ENCODE measurements around the gene FHL2.

Gene FHL2

GRCh38 chr2:105379741-105380186 lies 19.1 kb downstream of the FHL2 start:
- no peak for DNase-seq (ENCODE audit: low read depth in 2 of 2)

- DNase-seq (ENCODE audit: low read depth in 2 of 2): no peak
Observed at GRCh38 chr2:105378921-105379383, 19.9 kb downstream of the FHL2 start.

GRCh38 chr2:105378276-105378840 lies 20.5 kb downstream of the FHL2 start:
- DNase-seq (ENCODE audit: low read depth in 2 of 2): no peak

- DNase-seq (ENCODE audit: low read depth in 2 of 2): no peak
Observed at GRCh38 chr2:105377871-105378270, 21.0 kb downstream of the FHL2 start.

GRCh38 chr2:105376789-105377240 lies 22.0 kb downstream of the FHL2 start:
- no peak for DNase-seq (ENCODE audit: low read depth in 2 of 2)

GRCh38 chr2:105376010-105376409 lies 22.8 kb downstream of the FHL2 start:
- no peak for DNase-seq (ENCODE audit: low read depth in 2 of 2)

- DNase-seq (ENCODE audit: low read depth in 2 of 2): no peak
Observed at GRCh38 chr2:105375001-105375561, 23.8 kb downstream of the FHL2 start.

GRCh38 chr2:105373895-105374401 lies 24.9 kb downstream of the FHL2 start:
- no peak for DNase-seq (ENCODE audit: low read depth in 2 of 2)

- no peak for DNase-seq (ENCODE audit: low read depth in 2 of 2)
Observed at GRCh38 chr2:105373344-105373781, 25.5 kb downstream of the FHL2 start.

GRCh38 chr2:105371810-105372209 lies 27.0 kb downstream of the FHL2 start:
- no peak for DNase-seq (ENCODE audit: low read depth in 2 of 2)

GRCh38 chr2:105371156-105371555 lies 27.7 kb downstream of the FHL2 start:
- no peak for DNase-seq (ENCODE audit: low read depth in 2 of 2)

- peak; percentile 71 to 76 for DNase-seq (ENCODE audit: low read depth in 2 of 2)
Observed at GRCh38 chr2:105369777-105370690, 28.8 kb downstream of the FHL2 start.

GRCh38 chr2:105368759-105369408 lies 30.0 kb downstream of the FHL2 start:
- no peak for DNase-seq (ENCODE audit: low read depth in 2 of 2)

GRCh38 chr2:105365206-105365605 lies 33.6 kb downstream of the FHL2 start:
- DNase-seq (ENCODE audit: low read depth in 2 of 2): no peak

GRCh38 chr2:105364436-105365139 lies 34.3 kb downstream of the FHL2 start:
- no peak for DNase-seq (ENCODE audit: low read depth in 2 of 2)

GRCh38 chr2:105362862-105363591 lies 35.8 kb downstream of the FHL2 start:
- DNase-seq (ENCODE audit: low read depth in 2 of 2): no peak

GRCh38 chr2:105361102-105361889 lies 37.6 kb downstream of the FHL2 start:
- DNase-seq (ENCODE audit: low read depth in 2 of 2): no peak

- no peak for DNase-seq (ENCODE audit: low read depth in 2 of 2)
Observed at GRCh38 chr2:105358593-105358992, 40.3 kb downstream of the FHL2 start.

GRCh38 chr2:105357122-105357521 lies 41.7 kb downstream of the FHL2 start:
- no peak for DNase-seq (ENCODE audit: low read depth in 2 of 2)
